ENCODE data around the gene ZNF76. TPM values are rescaled to one million over a fixed set of nuclear protein-coding genes. Genes with fewer than 3 reads are reported as not detected.
"Not testable (repeated sequence)": the region's sequence is repeated elsewhere in the genome, so short reads cannot be mapped to it uniquely, and the experiment has no call there.

The ZNF76 gene
- total RNA-seq, 1 experiment from 2014 or later, result 12.7 TPM

- DNase-seq (ENCODE audit: low read depth), result no peak
Measured at GRCh38 chr6:35299674-35300073, 40.1 kb downstream of the ZNF76 start.

- no peak for DNase-seq (ENCODE audit: low read depth)
Measured at GRCh38 chr6:35300848-35301247, 41.3 kb downstream of the ZNF76 start.

- no peak for DNase-seq (ENCODE audit: low read depth)
Measured at GRCh38 chr6:35302604-35303241, 43.2 kb downstream of the ZNF76 start.

- no peak for DNase-seq (ENCODE audit: low read depth)
Measured at GRCh38 chr6:35304299-35304698, 44.8 kb downstream of the ZNF76 start.

GRCh38 chr6:35305117-35305516, 45.6 kb downstream of the ZNF76 start:
- DNase-seq (ENCODE audit: low read depth), result no peak

- DNase-seq (ENCODE audit: low read depth), result not testable (repeated sequence)
Measured at GRCh38 chr6:35307138-35307537, 47.6 kb downstream of the ZNF76 start.

- not testable (repeated sequence) for DNase-seq (ENCODE audit: low read depth)
Measured at GRCh38 chr6:35308543-35308942, 49.0 kb downstream of the ZNF76 start.

GRCh38 chr6:35309611-35310264, 50.2 kb downstream of the ZNF76 start:
- no peak for DNase-seq (ENCODE audit: low read depth)

GRCh38 chr6:35310265-35310831, 50.8 kb downstream of the ZNF76 start:
- DNase-seq (ENCODE audit: low read depth), result no peak

GRCh38 chr6:35311390-35312075, 52.0 kb downstream of the ZNF76 start:
- no peak for DNase-seq (ENCODE audit: low read depth)

- DNase-seq (ENCODE audit: low read depth), result no peak
Measured at GRCh38 chr6:35312076-35312800, 52.7 kb downstream of the ZNF76 start.

- peak; percentile 58 for DNase-seq (ENCODE audit: low read depth)
Measured at GRCh38 chr6:35312807-35313206, 53.3 kb downstream of the ZNF76 start.

- DNase-seq (ENCODE audit: low read depth), result no peak
Measured at GRCh38 chr6:35317483-35318195, 58.1 kb downstream of the ZNF76 start.

GRCh38 chr6:35318196-35319171, 58.9 kb downstream of the ZNF76 start:
- peak; percentile 84 for DNase-seq (ENCODE audit: low read depth)

- no peak for DNase-seq (ENCODE audit: low read depth)
Measured at GRCh38 chr6:35319346-35320030, 60.0 kb downstream of the ZNF76 start.

- DNase-seq (ENCODE audit: low read depth), result no peak
Measured at GRCh38 chr6:35320031-35320410, 60.5 kb downstream of the ZNF76 start.

GRCh38 chr6:35321091-35321490, 61.6 kb downstream of the ZNF76 start:
- DNase-seq (ENCODE audit: low read depth), result no peak

- DNase-seq (ENCODE audit: low read depth), result peak; percentile 57
Measured at GRCh38 chr6:35327349-35328027, 68.0 kb downstream of the ZNF76 start.
